Measurements from ENCODE around the gene RPL10L. TPM values are rescaled to one million over a fixed set of nuclear protein-coding genes. Genes with fewer than 3 reads are reported as not detected.

The RPL10L gene
- not detected for total RNA-seq
- long read RNA-seq, result 0 reads

DNA sequence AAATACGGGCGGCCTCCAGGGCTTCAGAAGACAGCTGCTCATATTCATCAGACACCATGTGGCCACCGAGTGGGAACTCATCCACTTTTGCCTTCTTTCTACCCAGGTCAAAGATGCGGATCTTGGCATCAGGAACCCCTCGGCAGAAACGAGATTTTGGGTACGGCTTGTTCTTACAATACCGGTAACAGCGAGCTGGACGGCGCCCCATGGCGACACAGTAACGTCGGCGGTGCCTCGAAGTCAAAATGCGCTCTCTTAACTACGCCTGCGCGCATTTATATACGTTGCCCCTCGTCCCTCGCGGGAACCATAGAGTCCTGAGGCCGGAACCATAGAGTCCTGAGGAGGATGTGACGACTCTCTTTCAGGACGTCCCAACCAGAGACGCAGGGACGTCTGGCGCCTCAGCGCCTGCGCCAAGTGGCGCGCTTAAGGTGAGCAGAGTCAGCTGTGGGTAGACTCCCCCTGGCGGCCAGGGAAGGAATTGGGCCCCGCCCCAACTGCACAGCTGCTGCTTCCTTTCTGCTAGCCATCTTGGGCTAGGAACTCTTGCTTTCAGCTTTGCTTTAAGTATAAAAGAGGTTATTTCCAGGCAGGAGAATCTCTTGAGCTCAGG is at the start of gene RPL10L:
Gene RPL10L, minus strand, starts transcription at position 256 of the 619 bp plus-strand sequence. Its CDS starts 45 bp downstream, at position 211.
- DNase-seq (ENCODE audit: low spot score), result no peak

DNA sequence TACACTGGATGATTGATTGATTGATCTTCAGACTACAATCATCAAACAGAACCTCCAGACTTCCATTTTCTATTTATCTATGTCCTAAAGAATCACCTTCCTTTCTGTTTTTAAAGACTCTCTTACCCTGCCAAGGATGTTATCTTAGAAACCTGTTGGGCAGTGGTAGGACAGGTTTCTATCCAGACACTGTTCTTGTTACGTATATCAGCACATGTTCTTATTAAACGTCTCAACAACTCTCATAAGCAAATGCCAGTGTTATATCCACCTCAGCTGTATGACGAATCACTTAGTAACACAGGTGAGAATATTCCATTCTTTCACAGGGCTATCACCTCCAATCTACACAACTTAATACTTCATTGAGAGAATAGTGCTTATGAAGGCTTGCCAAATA is 40.2 kb upstream of the RPL10L start:
- DNase-seq (ENCODE audit: low spot score), result no peak

DNA sequence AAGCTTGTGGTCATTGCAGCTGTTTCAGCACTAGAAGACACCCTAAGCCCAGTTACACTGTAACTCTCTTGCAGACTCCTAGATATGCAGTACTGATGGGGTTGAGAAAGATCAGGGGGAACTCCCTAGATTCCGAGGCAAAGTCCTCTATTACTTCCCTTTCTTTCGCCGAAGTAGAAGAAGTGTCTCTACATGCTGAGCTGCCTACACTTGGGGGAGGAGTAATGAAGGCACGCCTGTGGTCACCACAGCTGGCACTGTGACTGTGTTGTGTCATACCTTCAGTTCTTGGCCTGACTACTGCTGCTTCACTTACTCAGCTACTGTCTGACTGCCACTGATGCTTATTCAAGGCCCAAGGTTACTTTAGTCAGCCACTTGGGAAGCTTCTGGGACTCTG is 35.1 kb upstream of the RPL10L start:
- DNase-seq (ENCODE audit: low spot score), result no peak

DNA sequence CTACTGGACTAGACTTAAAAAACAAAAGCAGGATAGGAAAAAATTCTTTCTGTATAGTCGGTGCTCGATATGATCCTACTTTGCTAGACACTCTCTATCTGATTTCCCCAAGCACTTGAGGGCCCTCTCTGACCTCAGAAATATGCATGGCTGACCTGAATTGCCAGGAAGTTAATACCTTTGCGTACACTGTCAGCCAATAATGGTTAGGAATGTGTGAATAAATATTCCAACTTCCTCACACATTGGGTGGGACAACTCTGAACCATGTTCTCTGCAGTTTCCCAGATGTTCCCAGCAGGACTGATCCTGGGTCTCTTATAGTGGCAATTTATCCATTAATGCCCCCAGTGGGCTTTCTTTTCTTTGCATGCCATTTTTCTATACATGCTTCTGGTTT is 20.5 kb upstream of the RPL10L start:
- DNase-seq (ENCODE audit: low spot score), result no peak

DNA sequence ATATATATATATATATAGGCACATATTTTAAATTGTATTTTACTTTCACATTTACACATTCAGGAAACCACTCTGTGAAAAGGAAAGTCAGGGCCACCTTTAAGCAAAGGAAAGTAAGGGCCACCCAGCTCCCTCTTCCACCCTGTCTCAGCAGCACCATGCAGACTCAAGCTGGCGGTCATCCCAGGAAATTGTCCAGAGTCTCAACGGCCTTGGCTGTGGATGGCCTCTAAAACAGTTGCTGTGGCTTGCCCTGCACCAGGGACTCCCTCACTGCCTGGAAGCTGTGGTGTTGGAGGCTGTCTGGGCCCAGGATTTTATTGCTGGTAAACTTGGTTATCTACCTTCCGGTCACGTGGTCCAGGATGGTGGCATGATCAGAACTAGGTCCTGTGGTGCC is 11.8 kb upstream of the RPL10L start:
- no peak for DNase-seq (ENCODE audit: low spot score)

DNA sequence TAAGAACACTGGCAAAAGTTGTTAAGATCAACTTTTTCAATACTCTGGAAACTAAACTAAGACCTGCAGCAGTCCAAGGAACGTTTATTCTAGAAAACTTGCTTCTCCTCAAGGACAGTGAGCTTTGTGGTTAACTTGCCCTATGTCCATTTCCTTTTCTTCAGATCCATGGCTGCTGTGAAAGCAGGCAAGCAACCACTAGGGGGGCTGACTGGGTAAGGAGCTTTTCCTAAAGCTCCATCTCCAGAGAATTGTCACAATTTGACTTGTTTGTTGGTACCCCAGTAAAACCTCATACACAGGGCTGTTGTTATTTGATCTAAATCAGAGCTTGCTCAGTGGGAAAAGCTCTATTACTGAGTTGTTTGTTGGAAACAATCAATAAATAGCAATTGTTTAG is 10.1 kb upstream of the RPL10L start:
- DNase-seq (ENCODE audit: low spot score), result no peak

DNA sequence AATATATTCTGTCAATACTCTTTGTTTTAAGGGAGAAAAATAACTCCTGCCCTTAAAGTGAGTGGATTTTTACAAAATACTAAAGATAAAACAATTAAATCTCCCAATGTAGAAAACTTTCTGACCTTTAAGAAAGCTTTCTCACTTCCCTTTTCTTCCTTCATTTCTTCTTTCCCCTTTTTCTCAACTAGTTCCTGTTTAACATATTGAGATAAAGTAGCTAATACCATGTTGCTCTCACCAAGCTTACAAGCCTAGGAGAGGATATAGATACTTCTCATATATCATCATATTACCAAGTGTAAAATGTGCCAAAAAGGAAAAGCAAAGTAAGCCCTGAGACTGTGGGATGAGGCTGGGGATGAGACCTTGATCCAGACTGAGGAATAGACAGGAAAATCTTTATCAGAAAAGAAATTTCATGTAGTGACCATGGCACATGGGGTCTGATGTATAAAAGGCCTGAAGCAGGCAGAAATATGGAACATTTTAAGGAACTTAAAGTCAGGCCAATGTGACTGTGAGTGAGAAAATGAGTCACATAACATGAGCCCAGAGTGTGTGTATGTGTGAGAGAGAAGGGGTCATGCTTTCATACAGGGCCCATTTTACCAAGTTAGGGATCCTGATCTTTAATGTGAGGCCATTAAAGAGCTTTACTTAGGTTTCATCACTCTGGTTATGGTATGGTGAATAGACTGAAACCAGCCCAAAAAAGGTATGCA is 1.6 kb upstream of the RPL10L start:
- no peak for DNase-seq (ENCODE audit: low spot score)

DNA sequence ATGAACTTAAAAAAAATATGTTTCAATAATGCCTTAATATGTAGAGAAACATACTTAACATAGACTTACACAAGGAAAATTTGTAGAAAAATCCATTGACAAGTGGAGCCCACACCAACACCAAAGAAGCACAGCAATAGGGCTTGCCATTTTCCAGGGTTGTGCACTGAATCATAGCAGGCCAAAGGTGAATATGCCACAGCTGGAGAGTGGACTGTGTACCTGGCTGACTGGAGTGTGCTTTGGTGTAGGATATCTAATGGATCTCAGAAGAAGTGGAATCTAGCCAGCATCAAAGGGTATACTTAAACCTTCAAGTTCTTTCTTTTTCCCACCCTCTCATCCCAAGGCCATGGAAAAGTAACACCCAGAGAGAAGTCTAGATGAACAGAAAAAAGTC is 4.8 kb downstream of the RPL10L start:
- DNase-seq (ENCODE audit: low spot score), result no peak

DNA sequence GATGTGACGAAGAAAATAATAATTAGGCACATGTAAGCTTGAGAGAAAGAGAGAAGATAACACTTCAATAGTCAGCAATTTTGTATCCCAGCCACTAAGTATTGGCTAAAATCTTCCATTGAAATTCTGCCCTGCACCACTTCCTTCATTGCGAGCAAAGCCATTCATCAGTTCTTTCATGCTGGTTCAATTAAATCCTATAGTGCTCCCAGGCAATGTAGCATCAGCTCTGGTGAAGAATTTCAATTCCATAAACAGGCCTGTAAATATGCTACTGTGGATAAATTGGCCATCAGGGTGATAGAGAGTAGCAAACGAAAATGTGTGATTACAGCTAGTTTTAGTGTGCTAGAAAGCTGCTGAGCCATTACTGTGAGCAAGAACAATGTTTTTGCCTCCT is 24.7 kb downstream of the RPL10L start:
- no peak for DNase-seq (ENCODE audit: low spot score)

Data from mesenteric fat pad (tissue), 1 donor.